Measurements from ENCODE around the gene ABHD10. TPM values are rescaled to one million over a fixed set of nuclear protein-coding genes. Genes with fewer than 3 reads are reported as not detected.

ABHD10 gene
- total RNA-seq, 1 donor from 2014 or later = 34.6 TPM

DNA sequence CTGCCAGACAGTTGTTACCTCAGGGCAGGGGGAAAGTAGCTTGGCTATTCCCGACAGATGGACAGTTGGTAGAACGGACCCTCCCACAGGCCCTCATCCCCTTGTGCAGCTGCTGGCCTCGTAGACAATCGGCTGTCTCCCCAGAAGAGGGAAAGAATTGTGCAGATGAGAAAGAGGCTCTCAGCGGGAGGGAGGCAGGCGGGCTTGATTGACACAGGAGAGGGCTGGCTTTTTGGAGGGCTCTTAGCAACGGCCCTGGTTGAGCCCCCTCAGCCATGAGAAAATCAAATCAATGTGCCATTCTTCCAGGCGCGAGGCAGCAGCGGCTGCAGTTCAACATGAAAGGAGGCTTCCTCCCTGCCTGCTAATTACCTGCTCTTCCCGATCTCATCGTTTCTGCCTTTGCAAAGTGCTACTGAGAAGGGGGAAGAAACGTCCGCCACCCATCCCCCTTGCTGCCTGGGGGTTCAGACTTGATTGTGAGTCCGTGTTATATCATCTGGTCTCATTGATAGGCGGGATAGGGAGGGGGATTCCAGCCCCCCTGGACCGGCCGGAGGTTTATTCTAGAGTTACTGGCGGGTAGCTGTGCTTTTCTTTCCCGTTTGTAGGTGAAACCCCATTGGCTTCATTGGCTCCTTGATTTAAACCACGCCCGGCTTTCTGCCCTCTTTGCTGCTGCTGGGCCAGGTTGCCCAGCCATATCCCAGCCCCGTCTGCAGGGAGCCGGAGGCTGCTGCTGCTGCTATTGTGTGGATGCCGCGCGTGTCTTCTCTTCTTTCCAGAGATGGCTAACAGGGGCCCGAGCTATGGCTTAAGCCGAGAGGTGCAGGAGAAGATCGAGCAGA is 20.0 kb downstream of the ABHD10 start, which contains the start of gene TAGLN3:
TSS of gene TAGLN3 (plus strand) at position 287 of the 848 bp plus-strand sequence. CDS start at position 788, 501 bp downstream.
- DNase-seq (ENCODE audit: low spot score) = no peak
- intact Hi-C loops (cut with DNase I) = no loop called here

DNA sequence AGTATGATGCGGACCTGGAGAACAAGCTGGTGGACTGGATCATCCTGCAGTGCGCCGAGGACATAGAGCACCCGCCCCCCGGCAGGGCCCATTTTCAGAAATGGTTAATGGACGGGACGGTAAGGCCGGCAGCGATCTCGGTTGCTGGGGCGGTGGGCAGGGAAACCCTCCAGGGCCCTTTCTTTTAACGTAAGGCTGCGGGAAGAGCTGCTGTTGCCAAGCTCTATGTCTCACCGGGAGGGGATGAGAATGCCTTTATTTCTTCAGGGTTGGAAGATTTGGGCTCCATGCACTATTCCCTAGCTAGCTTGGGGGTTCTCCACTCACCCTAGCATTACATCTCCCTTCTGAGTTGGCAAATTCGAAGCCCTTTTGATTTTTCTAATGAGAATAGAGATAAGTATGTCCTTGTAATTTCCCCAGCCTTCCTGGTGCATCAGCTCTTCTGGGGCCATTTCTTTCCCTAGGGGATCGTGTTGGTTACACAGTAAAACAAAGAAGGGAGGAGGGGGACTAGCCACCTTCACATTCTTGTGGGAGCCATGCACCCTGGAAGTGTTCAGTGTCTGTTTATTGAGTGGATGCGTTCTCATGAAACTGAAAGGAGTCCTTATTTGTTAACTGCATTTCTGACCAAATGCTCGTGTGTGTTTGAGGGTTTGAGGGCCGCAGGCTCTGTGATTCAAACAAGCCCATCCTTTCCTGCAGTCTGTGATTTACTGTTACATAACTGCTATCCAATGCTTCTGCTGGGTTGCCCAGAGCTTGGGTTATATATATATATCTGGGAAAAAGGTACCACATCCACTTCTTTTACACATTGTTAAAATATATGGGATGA is 20.9 kb downstream of the ABHD10 start:
- DNase-seq (ENCODE audit: low spot score) = no peak
- intact Hi-C loops (cut with DNase I) = no loop called here

DNA sequence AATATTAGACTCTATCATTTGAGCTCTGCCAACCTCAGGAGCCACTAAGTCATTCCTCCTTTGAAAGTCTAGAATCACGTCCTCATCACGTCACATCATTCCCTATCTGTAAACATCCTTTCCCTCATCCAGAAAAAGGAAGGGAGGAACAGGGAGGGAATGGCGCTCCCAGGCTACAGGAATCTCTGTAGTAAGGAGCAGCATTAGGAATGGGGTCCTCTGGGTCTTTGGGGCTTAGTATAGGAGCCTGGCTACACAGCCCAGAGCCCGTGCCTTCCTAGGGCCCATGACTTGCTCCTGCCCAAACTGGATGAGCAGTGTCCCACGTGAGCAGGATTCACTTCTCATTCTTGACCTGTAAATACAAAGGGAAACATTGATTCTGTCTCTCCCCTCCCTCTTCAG is 21.5 kb downstream of the ABHD10 start:
- DNase-seq (ENCODE audit: low spot score) = no peak
- intact Hi-C loops (cut with DNase I) = no loop called here

DNA sequence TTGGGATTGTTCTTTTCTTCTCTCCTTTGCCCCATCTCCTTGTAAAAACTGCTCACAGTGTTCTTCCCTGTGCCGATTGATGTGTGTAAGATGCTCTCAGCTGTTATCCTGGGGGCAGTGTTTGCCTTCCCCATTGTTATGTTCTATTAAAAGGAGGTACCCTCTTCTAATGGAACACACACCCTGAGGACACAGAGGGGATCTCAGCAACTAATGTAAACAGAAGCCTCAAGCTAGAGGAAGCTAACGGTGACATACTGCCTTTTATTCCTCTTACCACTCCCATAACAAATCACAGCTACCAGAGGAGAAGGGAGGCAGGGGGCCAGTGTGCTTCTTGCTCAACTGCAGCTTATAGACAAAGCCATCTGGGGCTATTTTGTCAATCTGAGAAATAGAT is 22.1 kb downstream of the ABHD10 start:
- intact Hi-C loops (cut with DNase I) = no loop called here
- no peak for DNase-seq (ENCODE audit: low spot score)

DNA sequence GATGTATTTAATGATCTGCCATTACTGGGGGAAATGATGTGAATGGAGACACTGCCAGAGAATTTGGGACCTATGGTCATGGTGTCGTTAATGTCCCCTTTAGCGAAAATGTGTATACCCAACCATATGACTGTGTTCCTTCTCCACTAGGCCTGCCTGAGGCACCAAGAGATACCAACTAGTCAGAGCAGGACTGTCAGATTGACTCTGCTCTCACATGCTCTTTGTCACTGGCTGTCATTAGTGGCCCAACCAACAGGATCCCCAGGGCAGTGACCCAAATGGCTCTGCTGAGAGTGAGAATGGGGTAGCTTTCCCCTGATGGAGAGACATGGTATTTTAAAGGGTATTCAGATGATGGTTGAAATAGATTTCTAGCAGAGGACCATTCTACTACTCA is 22.7 kb downstream of the ABHD10 start:
- DNase-seq (ENCODE audit: low spot score) = no peak
- intact Hi-C loops (cut with DNase I) = no loop called here

DNA sequence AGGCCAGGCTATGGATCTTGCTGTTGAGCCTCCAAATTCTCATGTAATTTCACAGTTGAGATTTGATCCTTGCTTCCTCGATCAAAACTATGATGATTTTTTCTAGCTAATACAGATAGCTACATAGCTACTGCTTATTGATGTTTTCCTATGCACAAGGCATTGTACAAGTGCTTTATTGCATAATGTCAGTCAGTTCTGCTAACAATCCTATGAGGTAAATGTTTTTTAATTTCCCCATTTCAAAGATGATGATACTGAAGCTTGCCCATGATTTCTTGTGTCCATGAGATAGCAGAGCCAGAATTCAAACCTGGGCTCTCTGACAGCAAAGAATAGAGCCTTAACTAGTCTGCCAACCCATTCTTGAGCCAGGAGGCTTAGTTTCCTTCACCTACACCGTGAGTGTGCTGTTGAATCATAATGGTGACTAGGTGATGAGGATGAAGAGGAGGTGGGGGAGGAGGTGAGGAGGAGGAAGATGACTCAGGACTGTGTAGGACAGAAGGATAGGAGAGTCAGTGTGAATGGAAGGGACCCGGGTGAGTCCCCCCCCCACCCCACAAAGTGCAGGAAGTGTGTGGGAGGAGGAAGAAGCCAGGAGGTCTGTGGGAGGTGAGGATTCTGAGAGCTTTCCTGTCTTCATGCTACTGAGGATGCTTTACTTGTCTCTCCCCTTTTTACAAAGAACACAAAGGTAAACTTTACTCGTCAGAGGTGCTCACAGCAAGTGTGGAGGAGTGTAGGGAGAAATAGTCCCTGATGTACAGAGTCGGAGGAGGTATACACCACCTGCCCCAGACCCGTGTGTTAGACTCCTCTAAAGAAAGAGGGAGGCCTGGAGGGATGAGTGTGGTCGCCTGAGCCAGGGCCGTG is 23.5 kb downstream of the ABHD10 start:
- intact Hi-C loops (cut with DNase I) = no loop called here
- no peak for DNase-seq (ENCODE audit: low spot score)

DNA sequence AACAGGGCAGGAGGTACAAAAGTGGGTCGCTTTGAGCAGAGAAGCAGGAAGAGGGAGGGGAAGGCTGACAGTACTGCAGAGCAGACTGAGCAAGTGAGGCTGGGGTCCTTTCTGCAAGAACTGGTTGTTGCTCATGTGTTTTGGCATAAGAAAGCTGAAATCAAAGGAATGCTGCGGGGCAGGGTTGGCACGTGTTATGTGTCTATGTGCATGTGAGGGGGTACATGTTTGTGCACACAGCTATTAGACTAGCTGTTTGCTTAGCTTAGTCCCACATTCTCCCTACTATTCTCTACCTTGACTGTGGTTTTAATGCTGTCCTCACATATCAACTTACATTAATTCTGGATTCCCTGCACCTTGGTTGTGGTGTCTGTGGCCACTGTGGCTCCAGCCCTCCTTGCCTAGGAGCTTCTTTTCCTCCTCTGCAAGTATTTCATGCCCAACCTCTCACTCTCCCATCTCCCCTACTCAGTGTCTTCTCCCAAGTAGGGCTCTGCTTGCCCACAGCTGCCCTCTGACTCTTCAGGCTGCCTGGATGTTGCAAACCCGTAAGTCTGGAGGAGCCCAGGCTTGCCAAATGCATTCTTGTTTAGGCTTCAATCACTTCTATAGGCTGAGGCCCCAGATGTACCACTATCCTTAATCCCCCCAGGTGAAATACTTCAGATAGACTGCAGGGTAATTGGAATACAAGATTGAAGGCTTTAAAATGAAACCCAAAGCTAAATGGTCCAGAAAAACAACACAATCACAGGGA is 24.7 kb downstream of the ABHD10 start:
- intact Hi-C loops (cut with DNase I) = no loop called here
- DNase-seq (ENCODE audit: low spot score) = no peak

- intact Hi-C loops (cut with DNase I) = no loop called here
- no peak for DNase-seq (ENCODE audit: low spot score)
These were observed 25.4 kb downstream of the ABHD10 start for GRCh38 chr3:112004187-112004586.

DNA sequence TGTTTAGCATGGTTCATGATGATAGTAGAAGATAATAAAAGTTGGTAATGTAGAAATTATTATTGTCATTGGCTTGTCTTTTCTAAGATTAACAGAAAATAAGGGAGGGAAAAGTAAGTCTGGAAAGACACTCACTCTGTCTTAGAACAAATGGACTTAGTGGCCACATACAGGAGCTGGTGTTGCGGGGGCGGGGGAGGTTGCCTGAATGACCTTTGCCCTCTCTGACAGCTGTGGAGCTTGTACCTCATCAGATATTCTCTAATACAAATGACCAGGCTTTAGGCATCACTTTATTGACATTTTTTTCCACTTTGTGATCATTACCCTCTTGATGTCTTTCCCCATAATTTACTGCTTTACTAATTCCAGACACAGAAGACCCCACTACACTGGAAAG is 25.8 kb downstream of the ABHD10 start:
- no peak for DNase-seq (ENCODE audit: low spot score)
- intact Hi-C loops (cut with DNase I) = no loop called here

DNA sequence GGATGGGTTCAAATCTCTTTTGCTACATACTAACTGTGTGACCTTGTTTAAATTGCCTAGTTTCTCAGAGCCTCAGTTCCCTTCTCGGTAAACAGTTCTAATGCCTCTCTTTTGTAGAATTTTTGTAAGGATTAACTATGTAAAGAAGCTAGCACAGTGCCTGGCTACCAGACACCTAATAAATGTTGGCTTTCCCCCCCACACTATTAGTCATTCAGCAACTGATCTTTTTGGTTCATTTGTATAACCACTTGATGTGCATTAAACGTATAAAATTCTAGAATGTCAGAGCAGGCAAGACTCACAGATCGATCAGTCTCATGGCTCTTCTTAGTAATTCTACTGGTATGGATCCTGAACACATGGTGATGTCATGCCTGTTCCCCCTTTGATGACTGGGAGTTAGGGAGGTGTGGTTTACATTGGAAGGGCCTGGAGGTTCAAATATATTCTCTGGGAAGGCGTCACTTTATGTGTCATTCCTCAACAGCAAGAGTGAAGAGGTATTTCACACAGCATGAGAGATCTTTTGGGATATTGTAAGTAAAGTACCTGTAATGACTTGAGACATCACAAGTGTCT is 26.4 kb downstream of the ABHD10 start:
- intact Hi-C loops (cut with DNase I) = no loop called here
- DNase-seq (ENCODE audit: low spot score) = no peak

DNA sequence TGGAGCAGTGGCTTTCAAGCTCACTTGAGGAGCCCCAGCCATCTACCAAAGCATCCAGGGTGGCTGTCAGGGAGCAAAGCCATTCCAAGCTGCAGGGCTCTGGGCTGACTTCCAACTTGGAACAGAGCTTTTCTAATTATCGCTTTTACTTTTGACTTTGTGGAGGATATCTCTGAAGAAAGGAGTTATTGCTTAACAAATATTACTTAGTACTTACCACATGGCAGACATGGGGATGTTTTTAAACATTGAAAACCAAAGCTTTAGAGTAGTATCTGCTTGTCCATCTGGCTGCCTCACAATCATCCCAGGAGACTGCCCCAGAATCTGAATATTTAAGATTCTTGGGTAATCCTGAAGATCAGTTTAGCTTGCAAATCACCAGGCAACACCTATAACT is 28.8 kb downstream of the ABHD10 start:
- DNase-seq (ENCODE audit: low spot score) = no peak
- intact Hi-C loops (cut with DNase I) = no loop called here

GRCh38 chr3:112009670-112010069 is 30.8 kb downstream of the ABHD10 start:
- no peak for DNase-seq (ENCODE audit: low spot score)
- intact Hi-C loops (cut with DNase I) = no loop called here

GRCh38 chr3:112010636-112011035 is 31.8 kb downstream of the ABHD10 start:
- intact Hi-C loops (cut with DNase I) = no loop called here
- no peak for DNase-seq (ENCODE audit: low spot score)

GRCh38 chr3:112011376-112011940 is 32.6 kb downstream of the ABHD10 start:
- intact Hi-C loops (cut with DNase I) = no loop called here
- DNase-seq (ENCODE audit: low spot score) = no peak

GRCh38 chr3:112012205-112012992 is 33.6 kb downstream of the ABHD10 start:
- intact Hi-C loops (cut with DNase I) = loop anchor here (2.0 kb wide), 1 partner anchor 24 kb away; no protein-coding TSS in a partner anchor
- no peak for DNase-seq (ENCODE audit: low spot score)

DNA sequence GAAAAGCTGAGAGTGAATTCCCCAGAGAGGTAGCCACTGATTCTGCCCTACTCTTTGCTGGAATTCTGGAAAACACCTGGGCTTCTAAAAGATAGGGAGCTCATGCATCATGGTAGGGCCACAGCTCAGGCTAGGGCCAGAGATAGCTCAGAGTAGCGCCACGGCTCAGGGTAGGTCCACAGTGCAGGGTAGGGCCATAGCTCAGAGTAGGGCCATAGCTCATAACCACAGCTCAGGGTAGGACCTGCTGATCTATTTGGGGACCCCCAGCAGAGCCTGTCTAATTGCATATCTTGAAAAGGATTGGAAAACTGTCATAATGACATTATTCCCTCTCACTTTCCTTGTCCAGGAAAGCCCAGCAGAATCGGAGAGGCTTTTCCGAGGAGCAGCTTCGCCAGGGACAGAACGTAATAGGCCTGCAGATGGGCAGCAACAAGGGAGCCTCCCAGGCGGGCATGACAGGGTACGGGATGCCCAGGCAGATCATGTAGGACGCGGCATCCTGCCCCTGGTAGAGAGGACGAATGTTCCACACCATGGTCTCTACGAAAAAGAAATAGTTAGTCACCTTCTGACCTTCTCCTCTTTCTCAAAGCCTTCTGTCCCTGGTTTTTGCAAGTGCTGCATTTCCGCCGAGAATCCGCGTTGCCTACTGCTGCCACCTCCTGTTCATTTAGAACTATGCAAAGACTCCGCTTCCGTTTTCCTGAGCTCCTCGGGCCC is 34.4 kb downstream of the ABHD10 start:
- DNase-seq (ENCODE audit: low spot score) = peak; percentile 83
- intact Hi-C loops (cut with DNase I) = loop anchor here (2.0 kb wide), 1 partner anchor 24 kb away; no protein-coding TSS in a partner anchor

- intact Hi-C loops (cut with DNase I) = loop anchor here (2.0 kb wide), 1 partner anchor 25 kb away; no protein-coding TSS in a partner anchor
- no peak for DNase-seq (ENCODE audit: low spot score)
These were observed 34.9 kb downstream of the ABHD10 start for GRCh38 chr3:112013784-112014143.

Measured in cardiac septum (tissue), 1 donor.